Mesenchymal stem cell (in vitro differentiated cells and primary cell): Measurements from ENCODE around the gene LRCH4.

Experiments used
- DNase-seq: peaks from one replicate; pipeline ENCODE4 v3.0.0-alpha.2; 2013
- H2AFZ ChIP-seq: one replicate; pipeline ENCODE4 v1.6.1; 2013; ENCODE audit warnings: low read depth, mild to moderate bottlenecking, control low read depth, inconsistent platforms, low read length, moderate library complexity
- H2AK5ac ChIP-seq: 2 replicates; pipeline ENCODE4 v1.6.1; 2013; ENCODE audit warnings: low read length, moderate library complexity, mild to moderate bottlenecking, inconsistent platforms; ENCODE audit not compliant: severe bottlenecking
- H2BK120ac ChIP-seq: one replicate; pipeline ENCODE4 v1.6.1; 2013; ENCODE audit warnings: low read depth, mild to moderate bottlenecking, inconsistent platforms, low read length, moderate library complexity
- H2BK12ac ChIP-seq, 2 experiments: one replicate each; pipeline ENCODE4 v1.6.1; 2013; ENCODE audit warnings: inconsistent platforms in 2 of 2, low read length in 2 of 2, mild to moderate bottlenecking in 2 of 2, moderate library complexity in 2 of 2, control low read depth in 1 of 2
- H2BK15ac ChIP-seq: one replicate; pipeline ENCODE4 v1.6.1; 2013; ENCODE audit warnings: mild to moderate bottlenecking, low read depth, inconsistent platforms; ENCODE audit not compliant: poor library complexity, severe bottlenecking
- H2BK5ac ChIP-seq: 2 replicates; pipeline ENCODE4 v1.6.1; 2013; ENCODE audit warnings: low read depth, mild to moderate bottlenecking, low read length, control low read depth, inconsistent platforms; ENCODE audit not compliant: poor library complexity, severe bottlenecking
- H3K14ac ChIP-seq, 2 experiments: one replicate each; pipeline ENCODE4 v1.6.1; 2013; ENCODE audit warnings: inconsistent platforms in 2 of 2, low read length in 2 of 2, control low read depth in 1 of 2, mild to moderate bottlenecking in 1 of 2, moderate library complexity in 1 of 2
- H3K18ac ChIP-seq, 2 experiments: one replicate each; pipeline ENCODE4 v1.6.1; 2013; ENCODE audit warnings: inconsistent platforms in 2 of 2, low read length in 2 of 2, control low read depth in 1 of 2, low read depth in 1 of 2, mild to moderate bottlenecking in 1 of 2
- H3K23ac ChIP-seq, 2 experiments: one replicate each; pipeline ENCODE4 v1.6.1; 2013; ENCODE audit warnings: inconsistent platforms in 2 of 2, low read length in 2 of 2, mild to moderate bottlenecking in 2 of 2, moderate library complexity in 2 of 2, control low read depth in 1 of 2
- H3K27ac ChIP-seq: 2 replicates; pipeline ENCODE4 v1.5.1; 2013; ENCODE audit warnings: mild to moderate bottlenecking, moderate library complexity, low read length, control low read depth, inconsistent platforms; ENCODE audit not compliant: poor library complexity, severe bottlenecking
- H3K27me3 ChIP-seq, 2 experiments: 2 replicates each; pipeline versions ENCODE4 v1.6.1 to v1.7.0; 2013; ENCODE audit warnings: low read length in 2 of 2, mild to moderate bottlenecking in 2 of 2, moderate library complexity in 2 of 2, control low read depth in 1 of 2, inconsistent platforms in 1 of 2; ENCODE audit not compliant: control insufficient read depth in 1 of 2, insufficient read depth in 1 of 2
- H3K36me3 ChIP-seq, 2 experiments: 2 replicates each; pipeline versions ENCODE4 v1.6.1 to v1.7.0; 2013; ENCODE audit warnings: low read length in 2 of 2, control low read depth in 1 of 2, inconsistent platforms in 1 of 2, low read depth in 1 of 2, mild to moderate bottlenecking in 1 of 2; ENCODE audit not compliant: insufficient read depth in 2 of 2, control insufficient read depth in 1 of 2
- H3K4ac ChIP-seq, 2 experiments: one replicate each; pipeline ENCODE4 v1.6.1; 2013; ENCODE audit warnings: inconsistent platforms in 2 of 2, low read length in 2 of 2, mild to moderate bottlenecking in 2 of 2, moderate library complexity in 2 of 2, control low read depth in 1 of 2, low read depth in 1 of 2
- H3K4me1 ChIP-seq: 2 replicates; pipeline ENCODE4 v1.6.1; 2013; ENCODE audit warnings: low read depth, low read length, control low read depth; ENCODE audit not compliant: control insufficient read depth, insufficient read depth
- H3K4me2 ChIP-seq: 2 replicates; pipeline ENCODE4 v1.6.1; 2013; ENCODE audit warnings: low read length, mild to moderate bottlenecking, inconsistent platforms; ENCODE audit not compliant: poor library complexity, severe bottlenecking
- H3K4me3 ChIP-seq, 2 experiments: 2 replicates each; pipeline versions ENCODE4 v1.5.1 to v1.7.0; 2013; ENCODE audit warnings: low read length in 2 of 2, mild to moderate bottlenecking in 2 of 2, control low read depth in 1 of 2, low read depth in 1 of 2; ENCODE audit not compliant: insufficient read depth in 1 of 2
- H3K79me1 ChIP-seq: replicated peaks from 2 replicates; pipeline ENCODE4 v1.6.1; 2013; ENCODE audit warnings: mild to moderate bottlenecking, control low read depth, low read length, inconsistent platforms; ENCODE audit not compliant: poor library complexity, severe bottlenecking
- H3K9ac ChIP-seq: 2 replicates; pipeline ENCODE4 v1.7.0; 2013; ENCODE audit warnings: mild to moderate bottlenecking, low read length, moderate library complexity
- H3K9me3 ChIP-seq: 2 replicates; pipeline ENCODE4 v1.7.0; 2013; ENCODE audit warnings: mild to moderate bottlenecking, low read length; ENCODE audit not compliant: control insufficient read depth
- H4K8ac ChIP-seq: one replicate; pipeline ENCODE4 v1.6.1; 2013; ENCODE audit warnings: inconsistent platforms, mild to moderate bottlenecking, low read length, moderate library complexity
- H4K91ac ChIP-seq: one replicate; pipeline ENCODE4 v1.6.1; 2013; ENCODE audit warnings: mild to moderate bottlenecking, low read length, inconsistent platforms
- WGBS: methylation state at CpG from one replicate; pipeline ENCODE4 v1.1.7; 2013; ENCODE audit warnings: mixed read lengths; 5-methylcytosine and 5-hydroxymethylcytosine counted together

LRCH4 gene

GRCh38 chr7:100614308-100614861, 28.5 kb upstream of the LRCH4 start:
- H3K4me2 ChIP-seq: no peak overlapping the region
- H3K4ac ChIP-seq: no peak overlapping the region
- no peak overlapping the region for H2BK15ac ChIP-seq
- no peak overlapping the region for H2BK5ac ChIP-seq
- H2AK5ac ChIP-seq: no peak overlapping the region
- 86% methylated on average over 4 of the region's 6 CpGs for WGBS
- no peak overlapping the region for H3K9ac ChIP-seq
- H3K79me1 ChIP-seq: peaks cover 15% of the 10 kb centered on the region
- no peak overlapping the region for H3K23ac ChIP-seq
- H2BK12ac ChIP-seq: no peak overlapping the region
- no peak overlapping the region for H2AFZ ChIP-seq
- DNase-seq: no peak
- no peak overlapping the region for H2BK120ac ChIP-seq
- H3K9me3 ChIP-seq: no peaks in the 10 kb centered on the region
- H3K18ac ChIP-seq: no peak overlapping the region
- peaks cover 3 to 9% of the 10 kb centered on the region in 2 experiments for H3K36me3 ChIP-seq
- H4K8ac ChIP-seq: no peak overlapping the region
- no peak overlapping the region for H4K91ac ChIP-seq
- H3K27ac ChIP-seq: no peak overlapping the region
- peaks cover 13% of the 10 kb centered on the region for H3K4me1 ChIP-seq
- H3K14ac ChIP-seq: no peak overlapping the region
- H3K27me3 ChIP-seq: no peaks in the 10 kb centered on the region
- H3K4me3 ChIP-seq: no peak overlapping the region

- Histone ChIP-seq H3K4me1 (peaks cover 13% of the 10 kb centered on the region), H3K4me3 (peak overlapping the region; percentile 72 to 84), H3K36me3 (peaks cover 4 to 9% of the 10 kb centered on the region in 2 experiments), H3K4ac (no peak overlapping the region), H4K91ac (no peak overlapping the region), H3K18ac (no peak overlapping the region), H3K27ac (no peak overlapping the region), H3K9me3 (no peaks in the 10 kb centered on the region), H2BK12ac (no peak overlapping the region), H2AFZ (no peak overlapping the region), H2BK5ac (no peak overlapping the region), H3K27me3 (no peaks in the 10 kb centered on the region), H2BK15ac (peak overlapping the region; percentile 62), H4K8ac (no peak overlapping the region), H3K4me2 (peak overlapping the region; percentile 93), H2AK5ac (no peak overlapping the region), H3K79me1 (peaks cover 15% of the 10 kb centered on the region), H3K14ac (no peak overlapping the region), H3K9ac (no peak overlapping the region), H3K23ac (no peak overlapping the region), H2BK120ac (no peak overlapping the region)
- WGBS: 94% methylated on average over 11 of the region's 13 CpGs
- DNase-seq: no peak
Measured at GRCh38 chr7:100613412-100614175, 27.7 kb upstream of the LRCH4 start.

GRCh38 chr7:100612730-100613390, 26.9 kb upstream of the LRCH4 start:
- WGBS: 10% methylated on average over 24 of the region's 29 CpGs
- Histone ChIP-seq H2BK15ac (peak overlapping the region; percentile 76), H3K9me3 (no peaks in the 10 kb centered on the region), H2BK12ac (peak overlapping the region in 1 of 2 experiments; percentile 40), H3K4me3 (peak overlapping the region; percentile 72 to 84), H3K18ac (peak overlapping the region; percentile 54 to 65), H2BK120ac (peak overlapping the region; percentile 27), H3K14ac (peak overlapping the region in 1 of 2 experiments; percentile 61), H4K8ac (peak overlapping the region; percentile 2), H3K9ac (peak overlapping the region; percentile 90), H3K4me1 (peaks cover 13% of the 10 kb centered on the region), H2AFZ (peak overlapping the region; percentile 66), H2BK5ac (no peak overlapping the region), H3K79me1 (peaks cover 15% of the 10 kb centered on the region), H2AK5ac (no peak overlapping the region), H3K4me2 (peak overlapping the region; percentile 93), H3K27me3 (no peaks in the 10 kb centered on the region), H3K36me3 (peaks cover 9 to 11% of the 10 kb centered on the region in 2 experiments), H3K23ac (no peak overlapping the region), H3K4ac (peak overlapping the region in 1 of 2 experiments; percentile 40), H3K27ac (no peak overlapping the region), H4K91ac (no peak overlapping the region)
- peak; percentile 22 for DNase-seq
